NK-92 (cell line): ENCODE measurements around the gene SECISBP2L.

Experiments used
- DNase-seq: peaks from one replicate; lab custom pipeline; 2025; ENCODE audit not compliant: unreplicated experiment; lab: John Stamatoyannopoulos, UW

The SECISBP2L gene

DNA sequence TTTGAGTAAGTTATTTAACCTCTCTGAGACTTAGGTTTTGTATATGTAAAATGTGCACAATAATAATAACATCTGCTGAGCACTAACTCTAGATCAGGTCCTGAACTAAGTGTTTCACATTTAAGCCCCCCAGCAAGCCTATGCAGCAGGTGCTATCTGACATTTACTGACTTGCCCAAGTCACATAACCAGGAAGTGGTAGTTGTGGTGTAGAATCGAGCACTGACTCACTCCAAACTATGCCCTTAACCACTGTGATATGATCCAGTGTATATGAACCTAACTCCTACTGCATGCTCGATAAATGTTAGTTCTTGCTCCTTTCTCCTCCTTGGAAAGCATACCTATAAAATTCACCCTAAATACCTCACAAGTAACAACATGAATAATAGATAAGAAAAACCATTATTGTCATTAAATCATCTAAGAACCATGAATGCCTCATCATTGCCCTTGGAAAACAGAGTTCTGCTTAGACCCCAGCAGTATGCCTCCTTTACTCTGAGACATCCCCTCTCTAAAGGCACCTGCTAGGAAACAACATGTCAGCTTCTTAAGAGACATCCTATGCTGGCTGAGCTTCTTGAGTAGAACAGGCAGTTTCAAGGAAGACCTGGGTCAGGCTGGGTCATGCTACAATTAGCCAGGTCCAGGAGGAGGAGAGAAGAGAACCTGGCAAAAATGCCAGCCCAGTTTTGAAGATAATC, 79.5 kb downstream of the SECISBP2L start:
- no peak for DNase-seq

DNA sequence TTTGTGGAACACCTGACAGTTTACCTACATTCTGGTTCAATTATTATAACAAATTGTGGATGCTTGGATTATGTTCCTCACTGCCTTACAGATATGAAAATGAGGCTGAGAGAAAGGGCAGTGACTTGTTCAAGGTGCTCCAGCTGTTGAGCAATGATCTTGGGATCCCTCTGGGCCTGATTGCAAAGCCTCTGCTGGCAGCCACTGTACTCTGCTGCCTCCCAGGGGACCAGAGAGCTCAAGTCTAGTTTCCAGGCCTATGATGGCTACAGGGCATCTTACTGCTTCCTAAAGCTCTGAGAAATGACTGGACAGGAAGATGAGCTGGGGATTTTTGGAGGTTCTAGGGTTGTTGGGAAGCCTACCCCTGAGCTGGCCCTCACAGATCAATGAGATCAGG, 80.3 kb downstream of the SECISBP2L start:
- DNase-seq, result no peak

- DNase-seq, result no peak
Observed at GRCh38 chr15:48964898-48965297, 81.3 kb downstream of the SECISBP2L start.

DNA sequence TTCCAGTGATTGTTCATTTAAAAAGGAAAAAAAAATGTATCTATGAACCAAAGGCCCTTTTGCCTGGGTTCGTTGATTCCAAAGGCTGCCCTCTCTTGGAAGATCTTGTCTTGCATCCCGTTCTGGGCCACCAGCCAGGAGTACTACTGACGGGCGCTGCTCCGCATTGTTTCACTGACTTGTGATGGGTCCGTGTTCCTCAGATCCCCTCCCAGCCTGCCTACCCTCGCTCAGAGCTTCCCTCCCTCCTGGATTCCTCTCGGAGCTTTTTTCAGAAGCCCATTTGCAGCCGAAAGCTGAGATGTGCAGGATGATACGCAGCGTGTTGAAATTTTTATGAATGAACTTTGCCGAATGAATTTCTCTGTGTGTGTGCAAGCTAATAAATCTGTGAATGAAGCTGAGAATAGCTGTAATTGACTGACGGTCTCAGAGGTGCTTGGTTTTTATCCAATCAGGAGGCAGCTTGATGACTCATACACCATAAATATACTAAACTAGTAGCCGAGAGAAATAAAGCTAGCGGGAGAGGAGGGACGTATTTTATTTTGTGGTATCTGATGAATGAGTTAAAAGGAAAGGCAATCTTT, 82.6 kb downstream of the SECISBP2L start, which contains the start of gene SHC4:
SHC4 (minus strand) TSS at position 396 of the 590 bp plus-strand sequence. CDS start 904 bp downstream, outside the sequence.
- DNase-seq, result no peak

GRCh38 chr15:48962662-48963523, 83.4 kb downstream of the SECISBP2L start:
- no peak for DNase-seq

GRCh38 chr15:48955967-48956366, 90.3 kb downstream of the SECISBP2L start:
- no peak for DNase-seq

DNA sequence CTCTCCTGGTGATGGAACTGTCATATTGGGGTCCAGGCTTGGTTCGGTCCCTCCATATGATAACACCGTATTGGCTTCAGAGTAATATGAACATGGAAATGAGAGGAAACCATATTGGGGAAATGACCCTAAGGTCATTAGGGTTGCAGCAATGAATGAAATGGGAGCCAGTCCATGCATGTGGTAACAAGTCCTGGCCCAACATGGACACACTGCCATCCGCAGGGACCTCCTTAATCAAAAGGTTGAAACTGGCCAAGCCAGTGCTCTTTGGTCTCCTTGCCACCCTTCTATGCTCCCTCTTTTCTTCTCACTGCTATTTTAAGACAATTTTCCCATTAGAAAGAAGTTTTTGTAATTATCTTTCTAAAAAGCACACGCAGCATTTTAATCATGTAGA, 90.9 kb downstream of the SECISBP2L start:
- no peak for DNase-seq

DNA sequence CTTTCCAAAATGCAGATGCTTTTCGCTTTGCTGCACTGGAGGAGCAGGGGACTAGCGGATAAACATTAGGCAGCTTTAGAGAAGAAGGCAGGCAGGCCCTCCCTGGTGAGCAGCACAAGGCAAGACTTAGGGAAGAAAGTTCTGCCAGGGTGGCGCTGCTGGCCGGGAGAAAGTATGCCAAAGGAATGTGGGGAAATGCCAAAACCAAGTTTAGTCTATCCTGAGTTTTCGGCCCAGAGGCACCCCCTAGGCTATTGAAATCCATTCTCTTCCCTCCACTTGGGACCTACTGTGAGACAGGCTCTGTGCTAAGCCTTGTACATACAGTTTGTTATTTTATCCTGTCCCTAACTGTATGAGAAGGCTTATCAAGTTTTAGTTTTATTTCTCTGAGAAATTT, 91.7 kb downstream of the SECISBP2L start:
- no peak for DNase-seq

DNA sequence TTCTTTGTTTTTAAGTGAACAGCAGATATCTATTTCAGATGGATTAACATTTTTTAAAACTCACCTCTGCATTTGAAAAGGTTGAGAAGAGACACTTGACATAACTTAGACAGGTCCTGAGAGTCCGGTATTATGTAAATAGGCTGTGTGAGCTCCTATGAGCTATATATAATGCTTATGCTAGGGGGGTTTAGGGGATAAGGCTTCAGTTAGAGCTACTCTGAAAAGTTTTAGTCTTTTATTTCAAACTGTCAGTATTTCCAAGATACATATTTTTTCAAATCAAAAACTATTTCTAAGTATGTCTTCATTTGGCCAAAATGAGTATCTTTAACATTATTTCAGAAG, 99.4 kb downstream of the SECISBP2L start:
- no peak for DNase-seq

DNA sequence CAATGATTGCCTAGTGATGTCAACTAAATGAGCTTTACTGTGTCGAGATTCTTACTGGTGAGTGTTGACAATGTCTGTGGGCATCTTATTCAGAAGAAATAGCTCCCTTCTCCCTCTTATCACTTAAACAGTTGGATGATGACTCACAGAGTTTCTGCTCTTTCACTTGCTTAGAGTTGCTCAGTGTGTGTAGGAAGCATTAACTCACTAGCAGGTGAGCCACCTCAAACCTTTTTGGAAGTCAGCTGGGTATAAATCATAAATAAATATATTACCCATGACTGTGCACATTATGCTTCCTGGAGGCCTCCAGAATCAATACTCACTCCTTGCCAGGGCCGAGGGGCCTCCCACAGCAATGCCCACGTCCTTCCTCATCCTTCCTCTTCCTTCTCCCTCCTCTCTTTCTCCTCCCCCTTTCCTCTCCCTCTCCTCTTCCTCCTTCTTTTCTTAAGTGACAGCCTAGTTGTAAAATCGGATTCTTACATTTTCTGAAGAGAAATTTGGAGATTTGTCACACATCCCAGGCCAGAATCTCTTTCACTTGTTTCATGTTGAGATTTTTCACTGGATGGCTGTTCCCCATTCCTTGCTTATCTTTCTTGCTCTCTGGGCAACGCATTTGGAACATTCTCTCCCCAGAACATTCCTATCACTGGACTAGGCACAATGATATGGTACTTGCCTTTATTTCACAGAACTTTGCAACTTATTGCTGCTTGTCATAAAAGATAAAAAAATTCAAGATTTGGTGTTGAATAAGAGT, 100.0 kb downstream of the SECISBP2L start:
- DNase-seq, result no peak

DNA sequence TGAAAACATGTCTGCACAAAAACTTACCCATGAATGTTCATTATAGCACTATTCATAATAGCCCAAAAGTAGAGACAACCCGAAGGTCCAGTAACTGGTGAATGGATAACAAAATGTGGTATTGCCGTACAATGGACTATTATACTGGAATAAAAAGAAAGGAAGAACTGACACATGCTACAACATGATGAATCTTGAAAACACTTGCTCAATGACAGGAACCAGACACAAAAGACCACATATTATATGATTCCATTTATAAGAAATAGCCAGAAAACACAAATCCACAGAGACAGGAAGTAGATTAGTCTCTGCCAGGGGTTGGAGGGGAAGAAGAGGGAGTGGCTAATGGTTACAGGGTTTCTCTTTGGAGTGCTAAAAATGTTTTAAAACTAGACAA, 100.9 kb downstream of the SECISBP2L start:
- DNase-seq, result no peak

DNA sequence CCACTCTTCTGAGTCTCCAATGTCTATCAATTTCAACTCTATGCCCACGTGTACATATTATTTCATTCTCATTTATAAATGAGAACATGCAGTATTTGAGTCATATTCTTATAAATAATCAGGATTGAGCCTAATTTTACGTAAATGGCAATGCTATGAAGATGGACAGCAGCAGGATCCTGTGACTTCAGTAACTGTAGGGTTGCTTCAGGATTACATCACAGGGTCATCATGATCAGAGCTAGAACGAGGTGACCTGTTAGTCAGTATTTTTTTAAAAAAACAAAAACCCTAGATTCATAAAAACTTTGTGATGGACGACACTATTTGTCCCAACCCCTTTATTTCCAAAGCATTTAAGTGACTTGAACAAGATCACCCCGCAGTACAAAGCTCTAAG, 104.3 kb downstream of the SECISBP2L start:
- DNase-seq, result no peak

- no peak for DNase-seq
Observed at GRCh38 chr15:48940508-48940907, 105.7 kb downstream of the SECISBP2L start.

DNA sequence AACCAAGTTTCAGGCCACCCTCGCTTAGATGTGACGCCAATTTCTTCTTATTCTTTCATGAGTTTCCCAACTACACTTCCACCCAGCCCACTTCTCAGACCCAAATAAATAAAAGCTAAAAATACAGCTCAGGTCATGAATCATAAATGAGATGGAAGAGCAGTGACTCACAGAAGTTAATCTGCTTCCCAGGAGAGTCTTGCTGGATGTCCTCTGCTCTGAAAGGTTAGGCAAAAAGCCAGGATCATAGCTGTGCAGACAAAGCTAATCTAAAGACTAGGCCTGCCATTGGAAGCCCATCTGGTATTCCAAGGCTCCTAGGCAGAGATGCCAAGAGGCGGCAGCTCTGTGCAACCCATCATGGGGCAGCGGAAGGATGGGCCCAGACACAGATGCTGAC, 106.6 kb downstream of the SECISBP2L start:
- DNase-seq, result no peak
